ENCODE results near the gene ITGA2.

ITGA2 gene

GRCh38 chr5:53112909-53113308 is 123.8 kb downstream of the ITGA2 start:
- CTCF ChIA-PET: interaction anchor here (0.7 kb wide), 1 partner anchor 375 kb away, joined by 3 read pairs; no protein-coding TSS in a partner anchor
- Mint-ChIP-seq H3K36me3 (no peaks in the 10 kb centered on the region), H3K27me3 (no peaks in the 10 kb centered on the region), H3K27ac (no peak overlapping the region), H3K9me3 (no peaks in the 10 kb centered on the region), H3K4me1 (peaks cover 27% of the 10 kb centered on the region), H3K4me3 (no peak overlapping the region)
- DNase-seq: no peak

- Mint-ChIP-seq H3K27ac (no peak overlapping the region), H3K27me3 (no peaks in the 10 kb centered on the region), H3K4me1 (peaks cover 18% of the 10 kb centered on the region), H3K4me3 (no peak overlapping the region), H3K36me3 (no peaks in the 10 kb centered on the region), H3K9me3 (no peaks in the 10 kb centered on the region)
- CTCF ChIA-PET: interaction anchor here (0.7 kb wide), 1 partner anchor 12 kb away, joined by 3 read pairs; no protein-coding TSS in a partner anchor
- no peak for DNase-seq
Measured at GRCh38 chr5:53113947-53114346, 124.8 kb downstream of the ITGA2 start.

- Mint-ChIP-seq H3K4me1 (peaks cover 13% of the 10 kb centered on the region), H3K4me3 (no peak overlapping the region), H3K27ac (no peak overlapping the region), H3K36me3 (no peaks in the 10 kb centered on the region), H3K27me3 (peaks cover 5% of the 10 kb centered on the region), H3K9me3 (no peaks in the 10 kb centered on the region)
- DNase-seq: no peak
- CTCF ChIA-PET: interaction anchor here (0.7 to 2.7 kb wide), 5 partner anchors 11 to 174 kb away, joined by 3 to 34 read pairs (median 3); no protein-coding TSS in a partner anchor
Measured at GRCh38 chr5:53114988-53115387, 125.8 kb downstream of the ITGA2 start.

- no peak for DNase-seq
- H3K9me3 Mint-ChIP-seq: no peaks in the 10 kb centered on the region
- no peak overlapping the region for H3K27ac Mint-ChIP-seq
Measured at GRCh38 chr5:53116597-53116996, 127.4 kb downstream of the ITGA2 start.

GRCh38 chr5:53118879-53119278 is 129.7 kb downstream of the ITGA2 start:
- H3K4me3 Mint-ChIP-seq: no peak overlapping the region
- H3K4me1 Mint-ChIP-seq: peaks cover 2% of the 10 kb centered on the region
- no peaks in the 10 kb centered on the region for H3K36me3 Mint-ChIP-seq
- H3K27me3 Mint-ChIP-seq: peaks cover 14% of the 10 kb centered on the region
- CTCF ChIA-PET: interaction anchor here (0.6 to 2.1 kb wide), 3 partner anchors 9 to 176 kb away, joined by 3 to 6 read pairs (median 3); partner anchors contain the start of gene MOCS2
- no peak for DNase-seq
- H3K27ac Mint-ChIP-seq: no peak overlapping the region
- H3K9me3 Mint-ChIP-seq: no peaks in the 10 kb centered on the region

More at GRCh38 chr5:53116597-53116996, 127.4 kb downstream of the ITGA2 start:
- peaks cover 10% of the 10 kb centered on the region for H3K27me3 Mint-ChIP-seq
- peaks cover 2% of the 10 kb centered on the region for H3K4me1 Mint-ChIP-seq
- CTCF ChIA-PET: interaction anchor here (1.3 to 2.7 kb wide), 2 partner anchors 168 to 172 kb away, joined by 5 to 34 read pairs; no protein-coding TSS in a partner anchor
- H3K4me3 Mint-ChIP-seq: no peak overlapping the region
- no peaks in the 10 kb centered on the region for H3K36me3 Mint-ChIP-seq

- H3K27me3 Mint-ChIP-seq: peaks cover 14% of the 10 kb centered on the region
- H3K36me3 Mint-ChIP-seq: no peaks in the 10 kb centered on the region
- CTCF ChIA-PET: interaction anchor here (2.1 kb wide), 1 partner anchor 171 kb away, joined by 6 read pairs; no protein-coding TSS in a partner anchor
- no peaks in the 10 kb centered on the region for H3K9me3 Mint-ChIP-seq
- no peak overlapping the region for H3K4me3 Mint-ChIP-seq
- DNase-seq: no peak
- H3K4me1 Mint-ChIP-seq: no peaks in the 10 kb centered on the region
- H3K27ac Mint-ChIP-seq: no peak overlapping the region
Measured at GRCh38 chr5:53120165-53120564, 131.0 kb downstream of the ITGA2 start.

- no peaks in the 10 kb centered on the region for H3K9me3 Mint-ChIP-seq
- no peak overlapping the region for H3K27ac Mint-ChIP-seq
- H3K27me3 Mint-ChIP-seq: peaks cover 14% of the 10 kb centered on the region
- no peaks in the 10 kb centered on the region for H3K36me3 Mint-ChIP-seq
- H3K4me3 Mint-ChIP-seq: no peak overlapping the region
- no peak for DNase-seq
- CTCF ChIA-PET: interaction anchor here (1.5 kb wide), 1 partner anchor 14 kb away, joined by 4 read pairs; the partner anchor contains the start of gene MOCS2
- H3K4me1 Mint-ChIP-seq: no peaks in the 10 kb centered on the region
Measured at GRCh38 chr5:53123702-53124101, 134.6 kb downstream of the ITGA2 start.

GRCh38 chr5:53126521-53126920 is 137.4 kb downstream of the ITGA2 start:
- Mint-ChIP-seq H3K4me3 (no peak overlapping the region), H3K4me1 (no peaks in the 10 kb centered on the region), H3K9me3 (no peaks in the 10 kb centered on the region), H3K36me3 (no peaks in the 10 kb centered on the region), H3K27ac (no peak overlapping the region), H3K27me3 (peaks cover 4% of the 10 kb centered on the region)
- no peak for DNase-seq
- CTCF ChIA-PET: interaction anchor here (1.0 to 1.9 kb wide), 3 partner anchors 11 to 178 kb away, joined by 3 to 7 read pairs (median 3); no protein-coding TSS in a partner anchor

- CTCF ChIA-PET: interaction anchor here (1.9 kb wide), 1 partner anchor 178 kb away, joined by 7 read pairs; no protein-coding TSS in a partner anchor
- DNase-seq: no peak
- Mint-ChIP-seq H3K4me1 (no peaks in the 10 kb centered on the region), H3K27ac (no peak overlapping the region), H3K9me3 (no peaks in the 10 kb centered on the region), H3K4me3 (no peak overlapping the region), H3K36me3 (no peaks in the 10 kb centered on the region), H3K27me3 (peaks cover 4% of the 10 kb centered on the region)
Measured at GRCh38 chr5:53127107-53127506, 138.0 kb downstream of the ITGA2 start.

- H3K36me3 Mint-ChIP-seq: no peaks in the 10 kb centered on the region
- no peak overlapping the region for H3K27ac Mint-ChIP-seq
- H3K27me3 Mint-ChIP-seq: no peaks in the 10 kb centered on the region
- H3K9me3 Mint-ChIP-seq: no peaks in the 10 kb centered on the region
- H3K4me3 Mint-ChIP-seq: no peak overlapping the region
- H3K4me1 Mint-ChIP-seq: no peaks in the 10 kb centered on the region
- CTCF ChIA-PET: interaction anchor here (0.7 kb wide), 1 partner anchor 321 kb away, joined by 4 read pairs; no protein-coding TSS in a partner anchor
- no peak for DNase-seq
Measured at GRCh38 chr5:53128481-53128880, 139.3 kb downstream of the ITGA2 start.

GRCh38 chr5:53130266-53130665 is 141.1 kb downstream of the ITGA2 start:
- CTCF ChIA-PET: interaction anchor here (0.7 kb wide), 1 partner anchor 155 kb away, joined by 4 read pairs; no protein-coding TSS in a partner anchor
- Mint-ChIP-seq H3K9me3 (no peaks in the 10 kb centered on the region), H3K4me1 (no peaks in the 10 kb centered on the region), H3K4me3 (no peak overlapping the region), H3K27me3 (no peaks in the 10 kb centered on the region), H3K36me3 (no peaks in the 10 kb centered on the region), H3K27ac (no peak overlapping the region)
- no peak for DNase-seq

- Mint-ChIP-seq H3K4me3 (no peak overlapping the region), H3K27me3 (no peaks in the 10 kb centered on the region), H3K36me3 (no peaks in the 10 kb centered on the region), H3K4me1 (no peaks in the 10 kb centered on the region), H3K9me3 (no peaks in the 10 kb centered on the region), H3K27ac (peak overlapping the region; percentile 12)
- no peak for DNase-seq
- CTCF ChIA-PET: no interaction called here
Measured at GRCh38 chr5:53133020-53133419, 143.9 kb downstream of the ITGA2 start.

All from activated naive CD4-positive, alpha-beta T cell treated with anti-CD3 and anti-CD28 coated beads, Interleukin-2, amount 10 ng/mL, durations not matched to agents 7 days and 5 days (primary cell).